ENCODE measurements around the gene ITGA2B. TPM values are rescaled to one million over a fixed set of nuclear protein-coding genes. Genes with fewer than 3 reads are reported as not detected.

ITGA2B gene
- total and polyA plus RNA-seq, 8 donors = 0.09 to 0.61 (median 0.48) TPM

- TF ChIP-seq CTCF (IDR thresholded peaks at IDR 0.05) = no peak
- Histone ChIP-seq H3K27me3 (no peaks in the 10 kb centered on the region), H3K9me3 (no peaks in the 10 kb centered on the region), H3K4me3 (peak overlapping the region in 2 of 4 donors; percentile 2 to 11), H3K36me3 (peaks cover 0 to 5% (median under 1%) of the 10 kb centered on the region in 3 donors), H3K27ac (peak overlapping the region in 3 of 4 donors; percentile 6 to 53 (median 30)), H3K4me1 (peaks cover 0 to 11% (median 6%) of the 10 kb centered on the region in 3 donors)
- peak; percentile 95 to 98 (median 98) for DNase-seq
- 19 to 21% methylated on average over 29 to 30 of the region's 31 CpGs for WGBS, 2 donors
- intact Hi-C loops (cut with DNase I) = loop anchor here in 1 of 3 donors (10.0 kb wide), 1 partner anchor 112 kb away; the partner anchor contains the start of gene UBTF
- FAIRE-seq = no peak
- peak; percentile 74 to 85 (median 80) for ATAC-seq
These were observed 62.5 kb downstream of the ITGA2B start for GRCh38 chr17:44326861-44327444.

- H3K27ac ChIP-seq = peak within 1 kb of the TSS; percentile 84 to 96 (median 88)
- no peak for FAIRE-seq
- H3K4me1 ChIP-seq = peaks cover 0 to 8% (median 6%) of the 10 kb centered on the region in 3 donors
- peaks cover 2 to 22% (median 16%) of the 10 kb centered on the region in 3 donors for H3K36me3 ChIP-seq
- intact Hi-C loops (cut with DNase I) = loop anchor here in 2 of 3 donors (5.0 to 10.0 kb wide), 2 partner anchors 110 to 112 kb away; partner anchors contain the start of gene UBTF (in 1 of the 2)
- DNase-seq = peak; percentile 89 to 99 (median 97)
- no peaks in the 10 kb centered on the region for H3K9me3 ChIP-seq
- peak; percentile 86 to 91 (median 86) for ATAC-seq
- no peak for TF ChIP-seq CTCF (IDR thresholded peaks at IDR 0.05)
- 1 to 2% methylated on average over 53 to 85 of the region's 85 CpGs for whole genome bisulfite sequencing, 2 donors
- H3K27me3 ChIP-seq = no peaks in the 10 kb centered on the region
- peak within 1 kb of the TSS; percentile 76 to 100 (median 89) for H3K4me3 ChIP-seq
These were observed 64.7 kb downstream of the ITGA2B start, which contains the start of gene SLC25A39 for GRCh38 chr17:44324571-44325275. SLC25A39 (minus strand) TSS chr17:44324823; CDS start chr17:44323562, 1,261 bp downstream.

GRCh38 chr17:44324092-44324570 lies 65.3 kb downstream of the ITGA2B start:
- Histone ChIP-seq H3K27ac (peak overlapping the region; percentile 84 to 96 (median 88)), H3K36me3 (peaks cover 2 to 24% (median 18%) of the 10 kb centered on the region in 3 donors), H3K4me1 (peaks cover 0 to 8% (median 6%) of the 10 kb centered on the region in 3 donors), H3K4me3 (peak overlapping the region; percentile 76 to 100 (median 89)), H3K9me3 (no peaks in the 10 kb centered on the region), H3K27me3 (no peaks in the 10 kb centered on the region)
- FAIRE-seq (no peak), DNase-seq (peak in 1 of 6 donors; percentile 69), ATAC-seq (peak in 2 of 4 donors; percentile 5 to 17)
- intact Hi-C loops (cut with DNase I) = loop anchor here in 2 of 3 donors (5.0 to 10.0 kb wide), 2 partner anchors 109 to 112 kb away; partner anchors contain the start of gene UBTF (in 1 of the 2)
- WGBS, 2 donors = 1% methylated on average over 26 to 38 of the region's 38 CpGs
- TF ChIP-seq CTCF (IDR thresholded peaks at IDR 0.05) = no peak

- FAIRE-seq = no peak
- intact Hi-C loops (cut with DNase I) = loop anchor here in 2 of 3 donors (5.0 to 10.0 kb wide), 2 partner anchors 109 to 111 kb away; partner anchors contain the start of gene UBTF (in 1 of the 2)
These were observed 65.9 kb downstream of the ITGA2B start for GRCh38 chr17:44323359-44324091.

More at GRCh38 chr17:44323359-44324091, 65.9 kb downstream of the ITGA2B start:
- Histone ChIP-seq H3K4me1 (peaks cover 0 to 8% (median 6%) of the 10 kb centered on the region in 3 donors), H3K36me3 (peaks cover 2 to 24% (median 18%) of the 10 kb centered on the region in 3 donors), H3K27ac (no peak overlapping the region), H3K9me3 (no peaks in the 10 kb centered on the region), H3K27me3 (no peaks in the 10 kb centered on the region), H3K4me3 (peak overlapping the region; percentile 76 to 100 (median 89))
- peak in 2 of 6 donors; percentile 29 to 37 for DNase-seq
- no peak for ATAC-seq
- TF ChIP-seq CTCF (IDR thresholded peaks at IDR 0.05) = no peak
- WGBS, 2 donors = 54 to 55% methylated on average over 26 to 27 of the region's 27 CpGs

Data from pancreas (tissue), 10 donors.